Naive thymus-derived CD4-positive, alpha-beta T cell (primary cell): Measurements from ENCODE around the gene MLXIPL. TPM values are rescaled to one million over a fixed set of nuclear protein-coding genes. Genes with fewer than 3 reads are reported as not detected.

Experiments used
- ATAC-seq: fragments of 150-1000 bp; cut with Tn5 transposase; 2 replicates; pipeline ENCODE4 v1.10.0; 2021; ENCODE audit warnings: mild to moderate bottlenecking, moderate library complexity
- CTCF ChIA-PET: fragments of 350-600 bp; sonication (Branson Sonifier 250); formaldehyde crosslinking; loops from one replicate; lab custom pipeline; 2021; ENCODE audit warnings: antibody characterized with exemption; lab: Charles Lee
- POLR2A ChIA-PET: fragments of 350-600 bp; sonication (Branson Sonifier 250); formaldehyde crosslinking; loops from one replicate; lab custom pipeline; 2021; ENCODE audit warnings: antibody characterized with exemption, inconsistent platforms; lab: Charles Lee
- DNase-seq, 9 donors: peaks; one replicate each; pipeline versions ENCODE4 v3.0.0 to v3.0.0-alpha.2; 2020 to 2022; ENCODE audit warnings: mixed read lengths in 1 of 9
- H3K27ac ChIP-seq: one replicate; pipeline ENCODE4 v1.7.0; 2013; ENCODE audit warnings: mild to moderate bottlenecking, low read depth, low read length, moderate library complexity
- H3K27me3 ChIP-seq, 2 donors: one replicate each; pipeline ENCODE4 v1.7.0; 2013; ENCODE audit warnings: low read length in 2 of 2, mild to moderate bottlenecking in 2 of 2, moderate library complexity in 2 of 2; ENCODE audit not compliant: control insufficient read depth in 2 of 2, insufficient read depth in 2 of 2
- H3K36me3 ChIP-seq, 3 experiments: 1 replicate in 2 of 3; 2 replicates in 1 of 3; pipeline ENCODE4 v1.7.0; 2013; ENCODE audit warnings: low read length in 3 of 3, mild to moderate bottlenecking in 3 of 3, moderate library complexity in 1 of 3; ENCODE audit not compliant: insufficient read depth in 3 of 3, control insufficient read depth in 2 of 3
- H3K4me1 ChIP-seq, 2 donors: one replicate each; pipeline ENCODE4 v1.7.0; 2013; ENCODE audit warnings: low read length in 2 of 2, mild to moderate bottlenecking in 2 of 2, moderate library complexity in 1 of 2; ENCODE audit not compliant: control insufficient read depth in 2 of 2, insufficient read depth in 2 of 2
- H3K4me3 ChIP-seq: 2 replicates; pipeline ENCODE4 v1.7.0; 2013; ENCODE audit warnings: mild to moderate bottlenecking, low read length
- H3K9me3 ChIP-seq, 3 experiments: 1 replicate in 2 of 3; 2 replicates in 1 of 3; pipeline ENCODE4 v1.7.0; 2013; ENCODE audit warnings: low read length in 3 of 3; ENCODE audit not compliant: control insufficient read depth in 2 of 3
- H3K27ac Mint-ChIP-seq, 9 donors: one replicate each; pipeline ENCODE4 v1.8.0; 2020 to 2022; ENCODE audit warnings: mixed read lengths in 9 of 9, mild to moderate bottlenecking in 8 of 9, moderate library complexity in 5 of 9, inconsistent platforms in 2 of 9
- H3K27me3 Mint-ChIP-seq, 5 donors: one replicate each; pipeline ENCODE4 v1.8.0; 2021 to 2022; ENCODE audit warnings: mixed read lengths in 5 of 5, mild to moderate bottlenecking in 1 of 5
- H3K36me3 Mint-ChIP-seq, 5 donors: one replicate each; pipeline ENCODE4 v1.8.0; 2020 to 2022; ENCODE audit warnings: mixed read lengths in 5 of 5, mild to moderate bottlenecking in 3 of 5, inconsistent platforms in 1 of 5
- H3K4me1 Mint-ChIP-seq, 7 donors: one replicate each; pipeline ENCODE4 v1.8.0; 2020 to 2022; ENCODE audit warnings: mixed read lengths in 7 of 7, mild to moderate bottlenecking in 3 of 7, inconsistent platforms in 1 of 7
- H3K4me3 Mint-ChIP-seq, 10 donors: one replicate each; pipeline ENCODE4 v1.8.0; 2020 to 2022; ENCODE audit warnings: mild to moderate bottlenecking in 10 of 10, mixed read lengths in 10 of 10, moderate library complexity in 6 of 10, inconsistent platforms in 2 of 10
- H3K9me3 Mint-ChIP-seq, 11 donors: one replicate each; pipeline ENCODE4 v1.8.0; 2020 to 2022; ENCODE audit warnings: mixed read lengths in 11 of 11, mild to moderate bottlenecking in 4 of 11, inconsistent platforms in 1 of 11, moderate library complexity in 1 of 11
- intact Hi-C, 2 donors: fragments of 100-400 bp; cut with micrococcal nuclease; formaldehyde crosslinking; loops; one replicate each; pipeline ENCODE4 v1.15.1; 2023
- polyA plus RNA-seq, 2 donors: library from polyadenylated mRNA; unstranded; fragments of 300-500 nt; fragmentation: Illumina TruSeq; gene quantifications; one replicate each; pipeline ENCODE4 v1.2.3, GENCODE V29; 2021
- total RNA-seq, 6 experiments: library from RNA in 5 of 6; stranded (reverse) in 5 of 6; gene quantifications; 1 replicate in 5 of 6; 2 replicates in 1 of 6; pipeline ENCODE4 v1.2.3 and lab custom pipeline; 2021 to 2026

Gene MLXIPL
- total and polyA plus RNA-seq, 7 experiments from 2014 or later: not detected

DNA sequence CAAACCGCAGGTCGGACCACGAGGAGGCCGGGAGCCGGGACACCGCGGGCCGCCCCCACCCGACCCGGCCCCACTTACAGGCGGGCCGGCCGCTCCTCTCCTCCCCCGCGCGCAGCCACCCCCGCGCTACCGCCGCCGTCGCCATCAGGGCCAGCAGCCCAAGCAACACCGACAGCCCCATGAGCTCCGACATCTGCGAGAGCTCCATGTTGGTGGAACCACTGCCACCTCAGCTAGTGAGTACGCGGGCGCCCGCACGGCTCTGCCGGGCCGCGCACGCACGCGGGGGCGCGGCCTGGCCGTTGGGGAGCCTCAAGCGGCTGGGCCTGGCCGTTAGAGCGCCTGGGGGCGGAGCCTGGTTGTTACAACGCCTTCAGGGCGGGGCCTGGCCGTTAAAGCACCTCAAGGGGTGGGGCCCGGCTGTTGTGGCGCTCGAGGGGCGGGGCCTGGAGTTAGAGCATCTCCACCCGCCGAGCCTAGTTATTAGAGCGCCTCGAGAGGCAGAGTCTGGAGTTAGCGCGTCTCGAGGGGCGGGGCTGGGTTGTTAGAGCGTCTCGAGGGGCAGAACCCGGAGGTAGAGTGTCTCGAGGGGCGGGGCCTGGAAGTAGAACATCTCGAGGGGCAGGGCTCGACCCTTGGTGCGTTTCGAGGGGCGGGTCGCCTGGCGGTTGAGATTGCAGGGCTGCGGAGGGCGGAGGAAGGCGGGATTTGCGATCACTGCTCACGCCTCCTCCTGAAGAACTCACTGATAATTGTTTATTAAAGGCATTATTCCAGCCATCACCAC lies 45.8 kb downstream of the MLXIPL start, which contains the start of gene TBL2:
Gene TBL2 (minus strand): TSS at position 238 of the 787 bp plus-strand sequence. CDS start 30 bp downstream, at position 208.
- Mint-ChIP-seq H3K27me3 (no peaks in the 10 kb centered on the region), H3K4me3 (peak within 1 kb of the TSS; percentile 91 to 98 (median 96)), H3K27ac (peak within 1 kb of the TSS; percentile 97 to 99 (median 98)), H3K9me3 (no peaks in the 10 kb centered on the region), H3K36me3 (peaks cover 0 to 11% (median 5%) of the 10 kb centered on the region in 5 donors), H3K4me1 (peaks cover 14 to 35% (median 31%) of the 10 kb centered on the region in 7 donors)
- intact Hi-C loops: loop anchor here (1.0 to 10.0 kb wide), 15 partner anchors 21 to 674 kb away; partner anchors contain the start of genes ABHD11 (in 2 of the 2), BAZ1B (in 2 of the 2), BCL7B (in 2 of the 2) and BUD23 (in 2 of the 2)
- no peaks in the 10 kb centered on the region for H3K9me3 ChIP-seq
- POLR2A ChIA-PET: interaction anchor here (0.6 to 4.5 kb wide), 13 partner anchors 9 to 160 kb away, joined by 3 to 37 read pairs (median 5); partner anchors contain the start of genes ABHD11, BAZ1B, BCL7B and BUD23
- peaks cover 13 to 14% of the 10 kb centered on the region in 2 donors for H3K4me1 ChIP-seq
- no peaks in the 10 kb centered on the region for H3K27me3 ChIP-seq
- H3K4me3 ChIP-seq: peak within 1 kb of the TSS; percentile 61
- DNase-seq (peak; percentile 98 to 99 (median 98)), ATAC-seq (peak; percentile 94)
- peaks cover 0 to 19% (median 10%) of the 10 kb centered on the region in 3 experiments for H3K36me3 ChIP-seq
- H3K27ac ChIP-seq: peak within 1 kb of the TSS; percentile 88
- CTCF ChIA-PET: interaction anchor here (0.7 to 1.0 kb wide), 2 partner anchors 42 to 51 kb away, joined by 3 to 4 read pairs; no protein-coding TSS in a partner anchor

DNA sequence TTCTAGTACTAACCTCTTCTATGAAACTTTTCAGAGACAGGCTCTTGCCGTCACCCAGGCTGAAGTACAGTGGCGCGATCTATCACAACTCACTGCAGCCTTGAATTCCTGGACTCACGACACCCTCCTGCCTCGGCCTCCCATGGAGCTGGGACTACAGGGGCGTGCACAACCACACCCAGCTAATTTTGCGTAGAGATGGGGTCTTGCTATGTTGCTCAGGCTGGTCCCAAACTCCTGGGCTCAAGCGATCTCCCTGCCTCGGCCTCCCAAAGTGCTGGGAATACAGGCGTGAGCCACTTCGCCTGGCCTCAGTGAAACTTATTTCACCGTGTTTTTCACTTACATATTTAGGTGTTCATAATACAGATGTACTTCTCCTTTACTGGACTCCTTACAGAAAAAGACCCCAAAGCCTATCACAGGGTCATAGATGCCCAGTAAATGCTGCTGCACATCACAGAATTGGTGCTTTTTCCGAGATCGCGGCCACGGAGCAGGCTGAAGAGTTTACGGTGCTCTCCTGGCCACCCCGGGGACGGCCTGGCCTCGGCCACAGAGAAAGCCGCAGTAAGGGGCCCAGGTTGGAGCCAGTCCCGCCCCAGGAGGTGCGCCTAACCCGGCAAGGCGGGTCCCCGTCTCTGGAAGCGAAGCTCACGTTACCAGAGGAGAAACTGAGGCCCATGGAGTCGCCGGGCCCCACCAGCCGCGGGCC lies 46.5 kb downstream of the MLXIPL start:
- H3K4me1 ChIP-seq: peaks cover 13 to 14% of the 10 kb centered on the region in 2 donors
- H3K4me3 ChIP-seq: peak overlapping the region; percentile 61
- ATAC-seq (no peak), DNase-seq (no peak)
- H3K27me3 ChIP-seq: no peaks in the 10 kb centered on the region
- peak overlapping the region; percentile 88 for H3K27ac ChIP-seq
- peak overlapping the region; percentile 77 to 98 (median 91) for H3K27ac Mint-ChIP-seq
- POLR2A ChIA-PET: interaction anchor here (0.7 to 4.5 kb wide), 9 partner anchors 9 to 161 kb away, joined by 3 to 37 read pairs (median 6); partner anchors contain the start of genes ABHD11, BAZ1B and BCL7B
- no peaks in the 10 kb centered on the region for H3K9me3 ChIP-seq
- H3K27me3 Mint-ChIP-seq: no peaks in the 10 kb centered on the region
- H3K36me3 ChIP-seq: peaks cover 0 to 26% (median 16%) of the 10 kb centered on the region in 3 experiments
- CTCF ChIA-PET: interaction anchor here (0.5 to 1.0 kb wide), 3 partner anchors 41 to 194 kb away, joined by 3 to 4 read pairs (median 3); no protein-coding TSS in a partner anchor
- peak overlapping the region; percentile 91 to 98 (median 96) for H3K4me3 Mint-ChIP-seq
- no peaks in the 10 kb centered on the region for H3K9me3 Mint-ChIP-seq
- intact Hi-C loops: loop anchor here (1.0 to 10.0 kb wide), 15 partner anchors 20 to 675 kb away; partner anchors contain the start of genes ABHD11 (in 2 of the 2), BUD23 (in 2 of the 2), DNAJC30 (in 2 of the 2) and BAZ1B (in 1 of the 2)
- peaks cover 0 to 16% (median 5%) of the 10 kb centered on the region in 5 donors for H3K36me3 Mint-ChIP-seq
- H3K4me1 Mint-ChIP-seq: peaks cover 14 to 35% (median 31%) of the 10 kb centered on the region in 7 donors

DNA sequence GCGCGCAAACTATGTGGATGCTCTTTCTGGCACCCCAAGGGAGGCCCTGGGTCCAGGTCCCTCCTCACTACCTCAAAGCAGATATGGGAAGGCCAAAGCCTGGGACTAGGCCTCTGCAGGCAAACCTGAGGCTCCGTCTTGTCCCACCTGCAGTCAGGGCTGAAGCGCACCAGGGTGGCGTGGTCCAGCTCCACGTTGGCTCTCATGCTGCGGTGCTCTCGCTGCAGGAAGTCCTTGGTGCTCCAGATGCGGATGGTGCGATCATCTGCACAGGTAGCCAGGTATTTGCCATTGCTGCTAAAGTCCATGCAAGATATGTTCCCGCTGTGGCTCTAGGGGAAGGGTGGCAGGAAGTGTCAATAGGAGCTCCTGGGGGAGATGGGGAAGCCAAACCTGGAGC lies 50.5 kb downstream of the MLXIPL start:
- H3K36me3 Mint-ChIP-seq: peaks cover 4 to 44% (median 14%) of the 10 kb centered on the region in 5 donors
- DNase-seq (no peak), ATAC-seq (no peak)
- peak overlapping the region in 1 of 10 donors; percentile 12 for H3K4me3 Mint-ChIP-seq
- Histone ChIP-seq H3K27me3 (no peaks in the 10 kb centered on the region), H3K4me1 (peaks cover 13 to 14% of the 10 kb centered on the region in 2 donors), H3K4me3 (no peak overlapping the region), H3K27ac (no peak overlapping the region), H3K9me3 (no peaks in the 10 kb centered on the region), H3K36me3 (peaks cover 6 to 63% (median 26%) of the 10 kb centered on the region in 3 experiments)
- no peaks in the 10 kb centered on the region for H3K27me3 Mint-ChIP-seq
- intact Hi-C loops: loop anchor here (10.0 kb wide), 2 partner anchors 271 to 601 kb away; partner anchors contain the start of genes EIF4H (in 1 of the 2) and METTL27 (in 1 of the 2)
- POLR2A ChIA-PET: no interaction called here
- H3K9me3 Mint-ChIP-seq: no peaks in the 10 kb centered on the region
- H3K4me1 Mint-ChIP-seq: peaks cover 9 to 40% (median 26%) of the 10 kb centered on the region in 7 donors
- CTCF ChIA-PET: no interaction called here
- peak overlapping the region in 1 of 9 donors; percentile 55 for H3K27ac Mint-ChIP-seq

DNA sequence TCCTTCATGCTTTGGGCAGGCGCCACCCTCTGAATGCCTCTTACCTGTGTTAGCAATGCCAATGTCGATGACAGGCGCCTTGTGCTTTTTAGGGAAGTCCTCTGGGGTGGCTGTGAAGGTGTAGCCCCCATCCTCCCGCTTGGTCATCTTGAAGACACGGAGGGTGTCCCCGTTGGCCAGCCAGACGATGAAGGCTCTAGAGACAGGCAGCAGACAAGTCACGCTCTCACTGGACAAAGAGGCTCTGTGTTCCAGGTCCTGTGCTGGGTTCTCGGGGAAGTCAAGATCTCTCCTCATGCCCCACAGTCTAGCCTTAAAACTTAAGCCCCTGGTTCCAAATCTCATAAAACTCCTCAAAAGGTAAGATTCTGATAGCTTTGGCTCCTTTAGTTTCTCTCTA lies 51.0 kb downstream of the MLXIPL start:
- H3K4me1 Mint-ChIP-seq: peaks cover 7 to 36% (median 23%) of the 10 kb centered on the region in 7 donors
- Histone ChIP-seq H3K27me3 (no peaks in the 10 kb centered on the region), H3K9me3 (no peaks in the 10 kb centered on the region), H3K36me3 (peaks cover 6 to 63% (median 26%) of the 10 kb centered on the region in 3 experiments), H3K4me3 (no peak overlapping the region), H3K4me1 (peaks cover 14% of the 10 kb centered on the region in 2 donors), H3K27ac (no peak overlapping the region)
- H3K27ac Mint-ChIP-seq: no peak overlapping the region
- H3K4me3 Mint-ChIP-seq: no peak overlapping the region
- no peak for ATAC-seq
- no peaks in the 10 kb centered on the region for H3K27me3 Mint-ChIP-seq
- ChIA-PET CTCF (no interaction called here), POLR2A (no interaction called here)
- DNase-seq: no peak
- peaks cover 4 to 44% (median 14%) of the 10 kb centered on the region in 5 donors for H3K36me3 Mint-ChIP-seq
- intact Hi-C loops: loop anchor here (10.0 kb wide), 2 partner anchors 272 to 602 kb away; partner anchors contain the start of genes EIF4H (in 1 of the 2) and METTL27 (in 1 of the 2)
- no peaks in the 10 kb centered on the region for H3K9me3 Mint-ChIP-seq

DNA sequence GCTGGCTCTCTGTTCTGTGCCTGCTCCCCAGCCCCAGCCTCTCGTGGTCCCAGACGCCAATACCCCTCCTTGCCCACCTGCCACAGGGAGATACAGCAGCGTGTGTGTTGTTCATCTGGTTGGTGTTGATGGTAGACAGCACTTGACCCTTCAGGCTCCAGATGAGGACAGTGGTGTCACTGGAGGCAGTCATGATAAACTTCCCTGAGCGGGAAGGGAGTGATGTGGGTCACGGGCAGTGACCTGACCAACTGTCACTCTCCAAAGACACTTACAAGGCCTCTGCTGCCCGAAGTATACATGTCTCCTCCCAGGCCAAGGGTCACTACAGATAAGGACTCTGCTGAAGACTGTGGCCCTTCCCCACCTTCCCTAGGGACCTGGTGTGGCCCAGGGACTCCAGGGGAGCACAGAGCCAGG lies 51.5 kb downstream of the MLXIPL start:
- Histone ChIP-seq H3K4me1 (peaks cover 13 to 19% of the 10 kb centered on the region in 2 donors), H3K9me3 (no peaks in the 10 kb centered on the region), H3K4me3 (no peak overlapping the region), H3K27me3 (no peaks in the 10 kb centered on the region), H3K36me3 (peaks cover 6 to 59% (median 26%) of the 10 kb centered on the region in 3 experiments), H3K27ac (no peak overlapping the region)
- DNase-seq (no peak), ATAC-seq (no peak)
- Mint-ChIP-seq H3K36me3 (peaks cover 4 to 44% (median 14%) of the 10 kb centered on the region in 5 donors), H3K27me3 (no peaks in the 10 kb centered on the region), H3K4me1 (peaks cover 11 to 38% (median 27%) of the 10 kb centered on the region in 7 donors), H3K9me3 (no peaks in the 10 kb centered on the region), H3K4me3 (no peak overlapping the region), H3K27ac (no peak overlapping the region)
- ChIA-PET POLR2A (interaction anchor here (1.3 kb wide), 1 partner anchor 11 kb away, joined by 4 read pairs; no protein-coding TSS in a partner anchor), CTCF (interaction anchor here (0.6 kb wide), 1 partner anchor 787 kb away, joined by 10 read pairs; no protein-coding TSS in a partner anchor)
- intact Hi-C loops: loop anchor here (10.0 kb wide), 2 partner anchors 272 to 602 kb away; partner anchors contain the start of genes EIF4H (in 1 of the 2) and METTL27 (in 1 of the 2)
